Spleen (tissue), 11 donors: ENCODE results near the gene CERS1. TPM values are rescaled to one million over a fixed set of nuclear protein-coding genes. Genes with fewer than 3 reads are reported as not detected.
A peak's percentile ranks its signal among the peaks of the same experiment; 100 is the strongest.

Source experiments
- DNase-seq: peaks from one replicate; pipeline ENCODE4 v3.0.0-alpha.2; 2020
- H3K27ac ChIP-seq, 8 donors: fragments of 200-600 bp; sonication (generic) in 7 of 8; 1 replicate in 4 of 8; 2 replicates in 4 of 8; pipeline versions ENCODE4 v1.5.0 to v1.8.0; 2016 to 2021; ENCODE audit warnings: inconsistent platforms in 4 of 8, mild to moderate bottlenecking in 4 of 8, moderate library complexity in 1 of 8
- H3K27me3 ChIP-seq, 7 donors: fragments of 200-600 bp; sonication (generic) in 6 of 7; replicated peaks in 1 of 7; 1 replicate in 4 of 7; 2 replicates in 3 of 7; pipeline versions ENCODE4 v1.5.0 to v1.8.0; 2016 to 2021; ENCODE audit warnings: inconsistent platforms in 3 of 7, mild to moderate bottlenecking in 1 of 7
- H3K36me3 ChIP-seq, 6 donors: fragments of 200-600 bp; sonication (generic) in 5 of 6; 1 replicate in 4 of 6; 2 replicates in 2 of 6; pipeline versions ENCODE4 v1.5.0 to v1.8.0; 2016 to 2021; ENCODE audit warnings: inconsistent platforms in 2 of 6
- H3K4me1 ChIP-seq, 6 donors: fragments of 200-600 bp; sonication (generic) in 5 of 6; 1 replicate in 3 of 6; 2 replicates in 3 of 6; pipeline versions ENCODE4 v1.5.0 to v1.8.0; 2016 to 2021; ENCODE audit warnings: inconsistent platforms in 3 of 6
- H3K4me3 ChIP-seq, 8 donors: fragments of 200-600 bp; sonication (generic) in 7 of 8; 1 replicate in 4 of 8; 2 replicates in 4 of 8; pipeline versions ENCODE4 v1.5.0 to v1.8.0; 2016 to 2021; ENCODE audit warnings: inconsistent platforms in 4 of 8, mild to moderate bottlenecking in 4 of 8, moderate library complexity in 2 of 8
- H3K9me3 ChIP-seq, 8 donors: fragments of 200-600 bp; sonication (generic) in 7 of 8; 1 replicate in 4 of 8; 2 replicates in 4 of 8; pipeline versions ENCODE4 v1.5.0 to v1.8.0; 2016 to 2021; ENCODE audit warnings: inconsistent platforms in 4 of 8
- POLR2A ChIP-seq, 3 donors: fragments of 450-650 bp; IDR thresholded peaks; one replicate each; pipeline ENCODE4 v1.5.1; 2017; ENCODE audit warnings: antibody characterized with exemption in 3 of 3, mild to moderate bottlenecking in 1 of 3
- POLR2AphosphoS5 ChIP-seq, 3 donors: sonication (generic); formaldehyde crosslinking; IDR thresholded peaks; one replicate each; pipeline ENCODE4 v1.5.1; 2017; ENCODE audit warnings: antibody characterized with exemption in 3 of 3
- WGBS, 5 donors: extraction: QIAGEN DNeasy Blood & Tissue Kit in 3 of 5; methylation state at CpG; one replicate each; pipeline versions ENCODE4 v1.1.5 to v1.1.7; 2013 to 2018; 5-methylcytosine and 5-hydroxymethylcytosine counted together
- intact Hi-C: fragments of 100-400 bp; cut with DNase I; formaldehyde crosslinking; loops from one replicate; pipeline ENCODE4 v1.15.0; 2023; ENCODE audit warnings: low total_unique reads
- polyA plus RNA-seq, 3 donors: library from polyadenylated mRNA; stranded (reverse); fragments of 200-250 nt; gene quantifications; one replicate each; pipeline ENCODE4 v1.2.1, GENCODE V29; 2013
- total RNA-seq, 7 donors: library from RNA; depleted of rRNA in 3 of 7; stranded (reverse); fragments of >200 nt in 3 of 7; fragmentation: NEBNext Ultra II Directional in 4 of 7; extraction: Animal tissue kit (Norgen Biotek cat#: 25700) in 4 of 7; gene quantifications; one replicate each; pipeline versions ENCODE4 v1.1.0 to v1.2.1, GENCODE V29; 2016 to 2021
- TF ChIP-seq, protein P1 (sequence below), 11 experiments: fragments of 200-600 bp in 7 of 11; fragments of 450-650 bp in 4 of 11; sonication (generic) in 4 of 11; IDR thresholded peaks in 8 of 11; conservative IDR thresholded peaks in 3 of 11; 1 replicate in 7 of 11; 2 replicates in 4 of 11; pipeline versions ENCODE4 v1.4.0 to v1.8.0; 2016 to 2021; ENCODE audit warnings: antibody characterized with exemption in 11 of 11, inconsistent platforms in 4 of 11, mild to moderate bottlenecking in 1 of 11
- donor health status: healthy with polysubstance abuse.
- donor health status: DM: no; HTN: no; CAD: no; lungs with moderate emphysema.
- donor health status: DM: no; HTN: no; CAD: no.
- donor health status: Bipolar disorder and iron deficiency.
- donor health status: healthy.
- donor health status: DM: no; HTN: no; CAD: no.
- donor health status: DM: yes; HTN: yes; CAD: no.

Gene CERS1
- total and polyA plus RNA-seq, 10 donors = 0.06 to 0.50 (median 0.39) TPM; not detected in 4

DNA sequence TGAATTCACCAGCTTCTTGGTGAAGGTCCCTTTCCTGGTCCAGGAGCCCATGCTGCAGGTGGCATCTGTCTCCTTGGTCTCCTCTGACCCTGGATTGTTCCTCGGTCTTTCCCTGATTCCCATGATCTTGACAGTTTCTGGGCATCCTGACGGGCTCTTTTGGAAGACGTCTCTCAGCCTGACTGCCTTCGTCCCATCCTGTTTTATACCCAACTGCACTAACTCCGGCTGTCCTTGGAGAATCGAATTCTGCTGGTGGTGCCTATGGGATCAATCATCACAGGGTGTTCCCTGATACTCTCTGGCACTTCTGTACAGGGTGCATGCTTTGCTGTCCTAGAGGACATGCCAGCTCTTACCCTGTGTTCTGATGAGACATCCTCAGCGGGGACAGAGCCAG is 19.1 kb downstream of the CERS1 start:
- Histone ChIP-seq H3K27me3 (no peaks in the 10 kb centered on the region), H3K4me3 (no peak overlapping the region), H3K36me3 (no peaks in the 10 kb centered on the region), H3K4me1 (no peaks in the 10 kb centered on the region), H3K27ac (no peak overlapping the region), H3K9me3 (peaks cover 0 to 6% (median 0%) of the 10 kb centered on the region in 8 donors)
- TF ChIP-seq, protein P1, sequence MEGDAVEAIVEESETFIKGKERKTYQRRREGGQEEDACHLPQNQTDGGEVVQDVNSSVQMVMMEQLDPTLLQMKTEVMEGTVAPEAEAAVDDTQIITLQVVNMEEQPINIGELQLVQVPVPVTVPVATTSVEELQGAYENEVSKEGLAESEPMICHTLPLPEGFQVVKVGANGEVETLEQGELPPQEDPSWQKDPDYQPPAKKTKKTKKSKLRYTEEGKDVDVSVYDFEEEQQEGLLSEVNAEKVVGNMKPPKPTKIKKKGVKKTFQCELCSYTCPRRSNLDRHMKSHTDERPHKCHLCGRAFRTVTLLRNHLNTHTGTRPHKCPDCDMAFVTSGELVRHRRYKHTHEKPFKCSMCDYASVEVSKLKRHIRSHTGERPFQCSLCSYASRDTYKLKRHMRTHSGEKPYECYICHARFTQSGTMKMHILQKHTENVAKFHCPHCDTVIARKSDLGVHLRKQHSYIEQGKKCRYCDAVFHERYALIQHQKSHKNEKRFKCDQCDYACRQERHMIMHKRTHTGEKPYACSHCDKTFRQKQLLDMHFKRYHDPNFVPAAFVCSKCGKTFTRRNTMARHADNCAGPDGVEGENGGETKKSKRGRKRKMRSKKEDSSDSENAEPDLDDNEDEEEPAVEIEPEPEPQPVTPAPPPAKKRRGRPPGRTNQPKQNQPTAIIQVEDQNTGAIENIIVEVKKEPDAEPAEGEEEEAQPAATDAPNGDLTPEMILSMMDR (IDR thresholded peaks at IDR 0.05 in 8 of 11, conservative IDR thresholded peaks at IDR 0.05 in 3 of 11) = no peak
- no peak for TF ChIP-seq POLR2AphosphoS5 (IDR thresholded peaks at IDR 0.05)
- no peak for TF ChIP-seq POLR2A (IDR thresholded peaks at IDR 0.05)
- no peak for DNase-seq
- intact Hi-C loops = no loop called here
- 93 to 97% (median 94%) methylated on average over 7 of the region's 7 CpGs for WGBS, 5 donors

DNA sequence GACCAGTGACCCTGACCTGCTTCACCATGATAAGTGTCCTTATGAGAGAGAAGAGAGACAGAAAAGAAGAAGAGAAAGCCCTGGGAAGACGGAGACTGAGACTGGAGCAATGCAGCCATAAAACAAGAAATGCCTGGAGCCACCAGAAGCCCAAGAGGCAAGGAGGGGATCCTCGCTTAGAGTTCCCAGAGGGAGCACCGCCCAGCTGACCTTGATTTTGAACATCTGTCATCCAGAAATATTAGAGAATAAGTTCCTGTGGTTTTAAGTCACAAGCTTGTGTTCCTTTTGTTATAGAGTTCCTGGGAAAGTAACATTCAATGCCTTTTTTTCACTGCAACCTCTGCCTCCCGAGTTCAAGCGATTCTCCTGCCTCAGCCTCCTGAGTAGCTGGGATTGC is 20.2 kb downstream of the CERS1 start:
- H3K27ac ChIP-seq = no peak overlapping the region
- no peak for DNase-seq
- H3K27me3 ChIP-seq = peaks cover 0 to 7% (median 0%) of the 10 kb centered on the region in 7 donors
- peaks cover 0 to 6% (median 0%) of the 10 kb centered on the region in 8 donors for H3K9me3 ChIP-seq
- TF ChIP-seq POLR2A (IDR thresholded peaks at IDR 0.05) = no peak
- TF ChIP-seq POLR2AphosphoS5 (IDR thresholded peaks at IDR 0.05) = no peak
- TF ChIP-seq, protein P1 (IDR thresholded peaks at IDR 0.05 in 8 of 11, conservative IDR thresholded peaks at IDR 0.05 in 3 of 11) = no peak
- peaks cover 0 to 6% (median 3%) of the 10 kb centered on the region in 6 donors for H3K4me1 ChIP-seq
- intact Hi-C loops = no loop called here
- no peak overlapping the region for H3K4me3 ChIP-seq
- H3K36me3 ChIP-seq = no peaks in the 10 kb centered on the region
- 83 to 91% (median 87%) methylated on average over 5 of the region's 5 CpGs for WGBS, 5 donors

DNA sequence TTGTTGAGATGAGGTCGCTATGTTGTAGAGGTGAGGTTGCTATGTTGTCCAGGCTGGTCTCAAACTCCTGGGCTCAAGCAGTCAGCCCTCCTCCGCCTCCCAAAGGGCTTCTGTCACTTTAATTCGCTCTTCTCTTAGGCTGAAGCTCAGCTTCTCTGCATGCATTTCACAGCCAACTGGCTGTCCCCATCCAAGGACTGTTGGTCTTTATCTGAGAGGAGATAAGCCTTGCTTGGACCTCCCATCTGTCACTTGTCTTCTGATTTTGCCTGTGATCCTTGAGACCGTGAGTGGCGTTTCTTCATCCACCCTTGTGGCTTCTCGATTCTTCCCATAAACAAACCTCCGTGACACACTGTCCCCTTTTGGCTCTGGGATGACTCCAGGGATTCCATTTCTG is 24.4 kb downstream of the CERS1 start:
- Histone ChIP-seq H3K36me3 (peaks cover 3 to 22% (median 19%) of the 10 kb centered on the region in 6 donors), H3K9me3 (no peaks in the 10 kb centered on the region), H3K4me3 (no peak overlapping the region), H3K4me1 (peaks cover 8 to 39% (median 27%) of the 10 kb centered on the region in 6 donors), H3K27ac (no peak overlapping the region), H3K27me3 (peaks cover 0 to 24% (median 13%) of the 10 kb centered on the region in 7 donors)
- WGBS, 5 donors = 81 to 87% (median 83%) methylated on average over 7 of the region's 7 CpGs
- DNase-seq = no peak
- intact Hi-C loops = no loop called here
- TF ChIP-seq POLR2A (IDR thresholded peaks at IDR 0.05) (no peak), POLR2AphosphoS5 (IDR thresholded peaks at IDR 0.05) (no peak)
- TF ChIP-seq, protein P1 (IDR thresholded peaks at IDR 0.05 in 8 of 11, conservative IDR thresholded peaks at IDR 0.05 in 3 of 11) = no peak

DNA sequence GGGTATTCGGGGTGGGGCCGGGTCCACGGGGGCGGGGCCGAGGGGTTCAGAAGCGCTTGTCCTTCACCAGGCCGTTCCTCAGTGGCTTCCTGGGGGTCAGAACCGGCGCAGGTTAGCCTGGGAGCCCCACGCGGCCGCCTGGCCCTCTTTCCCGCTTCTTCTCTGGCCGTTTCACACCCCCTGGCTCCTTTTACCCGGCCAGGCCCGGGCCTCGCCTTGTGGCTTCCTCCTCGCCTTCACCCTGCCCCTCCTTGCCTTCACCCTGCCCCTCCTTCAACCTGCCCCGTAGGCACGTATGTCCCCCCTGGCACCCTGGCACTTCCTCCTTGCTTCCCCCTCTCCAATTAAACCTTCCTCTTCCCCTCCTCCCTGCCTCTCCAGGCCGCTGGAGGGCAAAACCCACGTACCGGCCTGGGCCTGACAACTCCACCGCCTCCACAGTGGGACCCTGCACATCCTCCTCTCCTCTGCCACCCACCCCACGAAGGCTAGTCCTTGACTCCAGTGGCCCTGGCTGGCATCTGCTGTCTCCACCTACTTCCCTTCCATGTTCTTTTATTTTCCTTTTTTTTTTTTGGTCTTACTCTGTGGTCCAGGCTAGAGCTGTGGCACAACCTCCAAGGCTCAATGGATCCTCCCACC is 25.3 kb downstream of the CERS1 start:
- peak overlapping the region in 1 of 8 donors; percentile 35 for H3K4me3 ChIP-seq
- no peaks in the 10 kb centered on the region for H3K9me3 ChIP-seq
- peaks cover 9 to 31% (median 28%) of the 10 kb centered on the region in 6 donors for H3K36me3 ChIP-seq
- H3K4me1 ChIP-seq = peaks cover 10 to 47% (median 33%) of the 10 kb centered on the region in 6 donors
- 10 to 38% (median 23%) methylated on average over 13 to 25 of the region's 25 CpGs for WGBS, 5 donors
- H3K27ac ChIP-seq = no peak overlapping the region
- intact Hi-C loops = no loop called here
- TF ChIP-seq, protein P1 (IDR thresholded peaks at IDR 0.05 in 8 of 11, conservative IDR thresholded peaks at IDR 0.05 in 3 of 11) = no peak
- TF ChIP-seq POLR2A (IDR thresholded peaks at IDR 0.05) (no peak), POLR2AphosphoS5 (IDR thresholded peaks at IDR 0.05) (no peak)
- peaks cover 0 to 24% (median 13%) of the 10 kb centered on the region in 7 donors for H3K27me3 ChIP-seq
- DNase-seq = no peak
